ENCODE results near the gene B4GALT3.
A peak's percentile ranks its signal among the peaks of the same experiment; 100 is the strongest.

The B4GALT3 gene

GRCh38 chr1:161197560-161198193 lies 20.4 kb upstream of the B4GALT3 start:
- DNase-seq (ENCODE audit: low spot score in 2 of 2) (no peak), ATAC-seq (no peak)
- peaks cover 60% of the 10 kb centered on the region for H3K4me1 Mint-ChIP-seq
- H3K4me3 Mint-ChIP-seq = no peak overlapping the region
- H3K9me3 Mint-ChIP-seq = no peaks in the 10 kb centered on the region
- peaks cover 6% of the 10 kb centered on the region for H3K36me3 Mint-ChIP-seq
- H3K27ac Mint-ChIP-seq = peak overlapping the region; percentile 32

GRCh38 chr1:161196521-161197451 lies 19.5 kb upstream of the B4GALT3 start:
- DNase-seq (ENCODE audit: low spot score in 2 of 2) (no peak), ATAC-seq (no peak)
- no peaks in the 10 kb centered on the region for H3K9me3 Mint-ChIP-seq
- no peak overlapping the region for H3K4me3 Mint-ChIP-seq
- peak overlapping the region; percentile 84 for H3K27ac Mint-ChIP-seq
- H3K36me3 Mint-ChIP-seq = no peaks in the 10 kb centered on the region
- H3K4me1 Mint-ChIP-seq = peaks cover 63% of the 10 kb centered on the region

GRCh38 chr1:161196111-161196510 lies 18.8 kb upstream of the B4GALT3 start:
- ATAC-seq = no peak
- H3K4me1 Mint-ChIP-seq = peaks cover 56% of the 10 kb centered on the region
- no peaks in the 10 kb centered on the region for H3K9me3 Mint-ChIP-seq
- DNase-seq (ENCODE audit: low spot score in 2 of 2) = no peak
- H3K4me3 Mint-ChIP-seq = no peak overlapping the region
- H3K27ac Mint-ChIP-seq = peak overlapping the region; percentile 84
- no peaks in the 10 kb centered on the region for H3K36me3 Mint-ChIP-seq

GRCh38 chr1:161195171-161195570 lies 17.9 kb upstream of the B4GALT3 start:
- DNase-seq (ENCODE audit: low spot score in 2 of 2) (no peak), ATAC-seq (no peak)
- H3K4me1 Mint-ChIP-seq = peaks cover 47% of the 10 kb centered on the region
- no peak overlapping the region for H3K4me3 Mint-ChIP-seq
- no peaks in the 10 kb centered on the region for H3K36me3 Mint-ChIP-seq
- peak overlapping the region; percentile 84 for H3K27ac Mint-ChIP-seq
- no peaks in the 10 kb centered on the region for H3K9me3 Mint-ChIP-seq

- no peaks in the 10 kb centered on the region for H3K9me3 Mint-ChIP-seq
- peaks cover 40% of the 10 kb centered on the region for H3K4me1 Mint-ChIP-seq
- no peak overlapping the region for H3K4me3 Mint-ChIP-seq
- no peak for ATAC-seq
- no peaks in the 10 kb centered on the region for H3K36me3 Mint-ChIP-seq
- no peak for DNase-seq (ENCODE audit: low spot score in 2 of 2)
- no peak overlapping the region for H3K27ac Mint-ChIP-seq
These were observed 16.4 kb upstream of the B4GALT3 start for GRCh38 chr1:161193561-161194235.

- H3K36me3 Mint-ChIP-seq = no peaks in the 10 kb centered on the region
- H3K27ac Mint-ChIP-seq = peak overlapping the region; percentile 89
- no peak overlapping the region for H3K4me3 Mint-ChIP-seq
- H3K9me3 Mint-ChIP-seq = no peaks in the 10 kb centered on the region
- ATAC-seq (peak; percentile 88), DNase-seq (ENCODE audit: low spot score in 2 of 2) (peak; percentile 42 to 80)
- peaks cover 44% of the 10 kb centered on the region for H3K4me1 Mint-ChIP-seq
These were observed 15.5 kb upstream of the B4GALT3 start for GRCh38 chr1:161192476-161193465.

- no peaks in the 10 kb centered on the region for H3K9me3 Mint-ChIP-seq
- peak overlapping the region; percentile 89 for H3K27ac Mint-ChIP-seq
- peaks cover 52% of the 10 kb centered on the region for H3K4me1 Mint-ChIP-seq
- no peak overlapping the region for H3K4me3 Mint-ChIP-seq
- no peaks in the 10 kb centered on the region for H3K36me3 Mint-ChIP-seq
- ATAC-seq = no peak
- DNase-seq (ENCODE audit: low spot score in 2 of 2) = no peak
These were observed 14.7 kb upstream of the B4GALT3 start for GRCh38 chr1:161191971-161192370.

GRCh38 chr1:161190962-161191521 lies 13.7 kb upstream of the B4GALT3 start:
- Mint-ChIP-seq H3K4me3 (no peak overlapping the region), H3K9me3 (no peaks in the 10 kb centered on the region), H3K36me3 (no peaks in the 10 kb centered on the region), H3K4me1 (peaks cover 59% of the 10 kb centered on the region), H3K27ac (peak overlapping the region; percentile 32)
- DNase-seq (ENCODE audit: low spot score in 2 of 2) (no peak), ATAC-seq (no peak)

GRCh38 chr1:161189036-161189435 lies 11.7 kb upstream of the B4GALT3 start:
- peaks cover 63% of the 10 kb centered on the region for H3K4me1 Mint-ChIP-seq
- no peaks in the 10 kb centered on the region for H3K9me3 Mint-ChIP-seq
- H3K36me3 Mint-ChIP-seq = no peaks in the 10 kb centered on the region
- H3K4me3 Mint-ChIP-seq = no peak overlapping the region
- ATAC-seq = no peak
- peak overlapping the region; percentile 63 for H3K27ac Mint-ChIP-seq
- no peak for DNase-seq (ENCODE audit: low spot score in 2 of 2)

- H3K36me3 Mint-ChIP-seq = no peaks in the 10 kb centered on the region
- ATAC-seq (no peak), DNase-seq (ENCODE audit: low spot score in 2 of 2) (no peak)
- no peak overlapping the region for H3K4me3 Mint-ChIP-seq
- H3K9me3 Mint-ChIP-seq = no peaks in the 10 kb centered on the region
- peak overlapping the region; percentile 63 for H3K27ac Mint-ChIP-seq
- H3K4me1 Mint-ChIP-seq = peaks cover 67% of the 10 kb centered on the region
These were observed 11.1 kb upstream of the B4GALT3 start for GRCh38 chr1:161188381-161188780.

GRCh38 chr1:161187311-161187710 lies 10.0 kb upstream of the B4GALT3 start:
- H3K4me1 Mint-ChIP-seq = peaks cover 66% of the 10 kb centered on the region
- ATAC-seq (no peak), DNase-seq (ENCODE audit: low spot score in 2 of 2) (no peak)
- peak overlapping the region; percentile 98 for H3K27ac Mint-ChIP-seq
- H3K4me3 Mint-ChIP-seq = no peak overlapping the region
- no peaks in the 10 kb centered on the region for H3K36me3 Mint-ChIP-seq
- no peaks in the 10 kb centered on the region for H3K9me3 Mint-ChIP-seq

GRCh38 chr1:161185732-161186311 lies 8.5 kb upstream of the B4GALT3 start:
- no peak for ATAC-seq
- H3K9me3 Mint-ChIP-seq = no peaks in the 10 kb centered on the region

GRCh38 chr1:161185282-161185682 lies 8.0 kb upstream of the B4GALT3 start:
- peak; percentile 38 to 85 for DNase-seq (ENCODE audit: low spot score in 2 of 2)
- H3K36me3 Mint-ChIP-seq = no peaks in the 10 kb centered on the region
- H3K9me3 Mint-ChIP-seq = no peaks in the 10 kb centered on the region
- H3K4me1 Mint-ChIP-seq = peaks cover 83% of the 10 kb centered on the region
- peak; percentile 84 for ATAC-seq
- H3K4me3 Mint-ChIP-seq = peak overlapping the region; percentile 60
- peak overlapping the region; percentile 98 for H3K27ac Mint-ChIP-seq

More at GRCh38 chr1:161185732-161186311, 8.5 kb upstream of the B4GALT3 start:
- peak overlapping the region; percentile 60 for H3K4me3 Mint-ChIP-seq
- DNase-seq (ENCODE audit: low spot score in 2 of 2) = no peak
- H3K36me3 Mint-ChIP-seq = no peaks in the 10 kb centered on the region
- H3K4me1 Mint-ChIP-seq = peaks cover 78% of the 10 kb centered on the region
- H3K27ac Mint-ChIP-seq = peak overlapping the region; percentile 98

- peaks cover 81% of the 10 kb centered on the region for H3K4me1 Mint-ChIP-seq
- H3K27ac Mint-ChIP-seq = peak overlapping the region; percentile 98
- H3K36me3 Mint-ChIP-seq = peaks cover 4% of the 10 kb centered on the region
- peak; percentile 87 for ATAC-seq
- H3K9me3 Mint-ChIP-seq = no peaks in the 10 kb centered on the region
- DNase-seq (ENCODE audit: low spot score in 2 of 2) = peak in 1 of 2 donors; percentile 69
- peak overlapping the region; percentile 60 for H3K4me3 Mint-ChIP-seq
These were observed 4.9 kb upstream of the B4GALT3 start for GRCh38 chr1:161182214-161182613.
